ENCODE measurements around the gene PROSER3.

PROSER3 gene

DNA sequence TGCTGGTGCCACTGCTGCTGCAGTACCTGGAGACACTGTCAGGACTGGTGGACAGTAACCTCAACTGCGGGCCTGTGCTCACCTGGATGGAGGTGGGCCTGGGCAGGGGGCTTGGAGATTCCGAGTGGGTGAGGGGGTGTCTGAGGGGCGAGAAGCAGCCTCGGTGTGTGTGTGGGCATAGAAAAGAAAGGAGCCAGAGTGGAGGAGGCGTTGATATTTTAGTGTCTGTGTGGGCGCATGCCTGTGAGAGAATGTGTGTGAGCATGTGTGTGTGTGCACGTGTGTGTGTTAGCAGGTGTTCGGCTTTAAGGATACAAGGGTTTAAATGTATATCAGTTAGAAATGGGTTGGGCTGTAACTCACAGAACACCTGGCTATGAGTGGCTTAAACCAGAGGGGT, 21.1 kb downstream of the PROSER3 start:
- DNase-seq: no peak

DNA sequence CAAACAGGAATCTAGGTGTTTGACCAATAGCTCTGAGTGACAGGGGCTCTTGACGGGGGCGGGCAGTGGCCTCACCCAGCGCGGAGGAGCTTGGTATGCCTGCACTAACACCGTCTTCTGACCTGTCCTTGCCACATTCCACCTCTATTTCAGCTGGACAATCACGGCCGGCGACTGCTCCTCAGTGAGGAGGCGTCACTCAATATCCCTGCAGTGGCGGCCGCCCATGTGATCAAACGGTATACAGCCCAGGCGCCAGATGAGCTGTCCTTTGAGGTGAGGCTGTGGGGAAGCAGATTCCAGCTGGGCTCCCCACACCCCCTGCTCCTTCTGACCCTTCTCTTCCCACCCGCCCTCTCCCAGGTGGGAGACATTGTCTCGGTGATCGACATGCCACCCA, 22.1 kb downstream of the PROSER3 start:
- no peak for DNase-seq

DNA sequence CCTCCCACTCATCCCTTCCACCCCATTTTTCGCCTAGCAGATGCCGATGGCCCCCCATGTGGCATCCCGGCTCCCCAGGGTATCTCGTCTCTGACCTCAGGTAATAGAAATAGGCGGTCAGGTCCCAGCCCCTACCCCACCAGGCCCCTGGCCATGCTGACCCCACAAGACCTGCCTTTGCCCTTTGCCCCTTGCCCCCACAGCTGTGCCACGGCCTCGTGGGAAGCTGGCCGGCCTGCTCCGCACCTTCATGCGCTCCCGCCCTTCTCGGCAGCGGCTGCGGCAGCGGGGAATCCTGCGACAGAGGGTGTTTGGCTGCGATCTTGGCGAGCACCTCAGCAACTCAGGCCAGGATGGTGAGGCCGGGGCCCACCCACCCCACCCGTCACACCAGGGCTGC, 22.7 kb downstream of the PROSER3 start:
- DNase-seq: no peak

DNA sequence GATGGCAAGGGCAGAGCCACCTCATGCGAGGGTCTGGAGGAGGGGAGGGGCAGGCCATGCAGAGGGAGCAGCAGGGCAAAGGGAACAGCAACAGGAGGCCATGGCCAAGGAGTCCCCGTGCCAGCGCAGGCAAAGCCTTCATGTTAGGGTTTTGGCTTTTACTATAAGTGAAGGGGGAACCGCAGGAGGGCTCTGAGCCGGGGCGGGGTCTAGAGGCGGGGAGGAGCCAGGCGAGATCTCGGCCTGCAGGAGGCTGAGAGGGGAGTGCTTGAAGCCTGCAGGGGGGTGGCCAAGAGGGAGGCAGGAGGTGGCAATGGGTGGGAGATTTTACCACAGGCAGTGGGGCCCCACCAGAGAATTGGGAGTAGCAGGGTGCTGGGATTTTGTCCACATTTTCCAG, 23.7 kb downstream of the PROSER3 start:
- DNase-seq: no peak

DNA sequence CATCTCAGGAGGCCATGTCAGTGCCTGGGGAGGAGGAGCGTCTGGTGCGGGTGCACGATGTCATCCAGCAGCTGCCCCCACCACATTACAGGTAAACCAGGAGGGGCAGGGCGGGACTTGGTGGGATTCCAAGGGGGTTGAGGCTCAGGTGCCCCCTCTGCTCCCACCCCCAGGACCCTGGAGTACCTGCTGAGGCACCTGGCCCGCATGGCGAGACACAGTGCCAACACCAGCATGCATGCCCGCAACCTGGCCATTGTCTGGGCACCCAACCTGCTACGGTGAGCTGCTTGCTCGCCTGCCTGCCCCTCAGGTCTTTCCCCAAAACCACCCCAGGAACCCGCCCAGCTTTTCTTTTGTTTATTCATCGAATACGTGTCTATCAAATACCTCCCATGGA, 24.6 kb downstream of the PROSER3 start:
- DNase-seq: no peak

DNA sequence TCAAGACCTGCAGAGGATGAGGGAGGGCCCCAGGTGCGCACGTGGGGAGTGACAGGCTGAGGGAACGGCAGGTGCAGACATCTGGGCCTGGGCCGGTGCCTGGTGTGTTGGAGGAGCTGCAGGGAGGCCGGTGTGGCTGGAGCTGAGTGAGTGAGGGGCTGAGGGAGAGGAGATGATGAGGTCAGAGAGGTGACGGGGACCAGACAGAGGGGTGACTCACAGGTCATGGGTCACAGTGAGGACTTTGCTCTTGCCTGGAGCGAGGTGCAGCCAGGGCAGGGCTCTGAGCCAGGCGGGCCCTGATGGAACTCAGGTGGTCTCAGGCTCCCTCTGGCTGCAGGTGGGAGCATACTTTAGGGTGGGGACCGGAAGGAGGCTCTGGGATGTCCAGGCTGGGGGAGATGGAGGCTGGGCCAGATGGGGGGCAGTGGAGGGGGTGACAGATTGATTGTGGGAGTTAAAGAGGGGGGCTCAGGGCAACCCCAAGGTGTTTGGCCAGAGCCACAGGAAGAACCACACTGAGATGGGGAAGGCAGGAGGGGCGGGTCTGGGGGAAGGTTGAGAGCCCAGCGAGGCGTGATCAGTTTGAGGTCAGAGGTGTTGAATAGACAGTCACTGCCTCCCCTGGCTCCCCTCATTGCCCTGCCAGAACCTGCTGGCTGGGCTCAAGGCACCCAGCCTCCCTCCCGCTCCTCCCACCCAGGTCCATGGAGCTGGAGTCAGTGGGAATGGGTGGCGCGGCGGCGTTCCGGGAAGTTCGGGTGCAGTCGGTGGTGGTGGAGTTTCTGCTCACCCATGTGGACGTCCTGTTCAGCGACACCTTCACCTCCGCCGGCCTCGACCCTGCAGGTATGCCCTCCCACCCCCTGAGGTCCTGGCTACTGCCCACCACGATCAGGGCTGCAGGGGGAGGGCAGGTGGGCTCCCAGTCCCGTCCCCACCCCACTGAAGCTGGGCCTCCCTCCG, 25.8 kb downstream of the PROSER3 start:
- DNase-seq: no peak

DNA sequence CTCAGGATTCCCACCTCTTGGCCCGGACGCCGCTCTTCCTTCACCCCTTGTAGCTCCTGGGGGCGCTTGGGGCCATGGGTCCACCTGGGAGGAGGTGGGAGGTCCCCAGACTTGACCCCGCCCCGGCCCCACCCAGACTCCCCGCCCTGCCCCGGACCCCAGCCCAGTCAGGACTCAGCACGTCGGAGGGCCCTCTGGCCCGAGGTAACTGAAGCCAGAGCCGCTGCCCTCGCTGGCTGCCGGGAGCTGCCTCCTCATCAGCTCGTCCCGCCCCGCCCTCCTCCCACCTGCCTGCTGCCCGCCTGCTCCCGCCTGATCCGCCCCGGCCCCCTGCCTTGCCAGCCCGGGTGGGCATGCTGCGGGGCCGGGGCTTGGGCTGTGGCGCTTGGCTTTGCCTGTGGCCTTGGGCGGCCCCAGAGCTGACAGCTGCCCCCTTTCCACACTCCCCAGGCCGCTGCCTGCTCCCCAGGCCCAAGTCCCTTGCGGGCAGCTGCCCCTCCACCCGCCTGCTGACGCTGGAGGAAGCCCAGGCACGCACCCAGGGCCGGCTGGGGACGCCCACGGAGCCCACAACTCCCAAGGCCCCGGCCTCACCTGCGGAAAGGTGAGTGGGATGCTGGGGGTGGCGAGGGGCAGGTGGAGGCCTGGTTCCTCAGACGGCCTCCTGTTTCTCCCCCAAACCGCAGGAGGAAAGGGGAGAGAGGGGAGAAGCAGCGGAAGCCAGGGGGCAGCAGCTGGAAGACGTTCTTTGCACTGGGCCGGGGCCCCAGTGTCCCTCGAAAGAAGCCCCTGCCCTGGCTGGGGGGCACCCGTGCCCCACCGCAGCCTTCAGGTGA, 26.7 kb downstream of the PROSER3 start:
- no peak for DNase-seq

DNA sequence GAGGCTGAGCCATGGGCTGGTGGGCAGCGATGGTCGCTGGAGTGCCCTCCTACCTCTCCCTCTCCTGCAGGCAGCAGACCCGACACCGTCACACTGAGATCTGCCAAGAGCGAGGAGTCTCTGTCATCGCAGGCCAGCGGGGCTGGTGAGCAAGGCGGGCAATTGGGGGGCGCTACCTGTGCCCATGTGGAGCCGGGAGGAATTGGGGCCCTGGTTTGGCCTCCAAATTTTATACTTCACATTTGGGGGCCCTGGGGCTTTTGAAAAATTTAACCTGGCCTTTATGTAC, 27.3 kb downstream of the PROSER3 start:
- DNase-seq: no peak

DNA sequence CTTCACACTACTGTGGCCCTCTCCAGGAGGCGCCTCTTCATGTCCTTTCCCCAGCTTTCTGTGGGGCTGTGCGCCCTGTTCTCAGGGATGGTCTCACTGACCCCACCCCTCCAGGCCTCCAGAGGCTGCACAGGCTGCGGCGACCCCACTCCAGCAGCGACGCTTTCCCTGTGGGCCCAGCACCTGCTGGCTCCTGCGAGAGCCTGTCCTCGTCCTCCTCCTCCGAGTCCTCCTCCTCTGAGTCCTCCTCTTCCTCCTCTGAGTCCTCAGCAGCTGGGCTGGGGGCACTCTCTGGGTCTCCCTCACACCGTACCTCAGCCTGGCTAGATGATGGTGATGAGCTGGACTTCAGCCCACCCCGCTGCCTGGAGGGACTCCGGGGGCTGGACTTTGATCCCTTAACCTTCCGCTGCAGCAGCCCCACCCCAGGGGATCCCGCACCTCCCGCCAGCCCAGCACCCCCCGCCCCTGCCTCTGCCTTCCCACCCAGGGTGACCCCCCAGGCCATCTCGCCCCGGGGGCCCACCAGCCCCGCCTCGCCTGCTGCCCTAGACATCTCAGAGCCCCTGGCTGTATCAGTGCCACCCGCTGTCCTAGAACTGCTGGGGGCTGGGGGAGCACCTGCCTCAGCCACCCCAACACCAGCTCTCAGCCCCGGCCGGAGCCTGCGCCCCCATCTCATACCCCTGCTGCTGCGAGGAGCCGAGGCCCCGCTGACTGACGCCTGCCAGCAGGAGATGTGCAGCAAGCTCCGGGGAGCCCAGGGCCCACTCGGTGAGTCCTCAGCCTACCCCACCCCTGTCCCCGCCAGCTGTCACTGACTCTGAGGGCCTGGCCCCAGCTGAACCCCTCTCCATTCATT, 28.6 kb downstream of the PROSER3 start:
- no peak for DNase-seq

DNA sequence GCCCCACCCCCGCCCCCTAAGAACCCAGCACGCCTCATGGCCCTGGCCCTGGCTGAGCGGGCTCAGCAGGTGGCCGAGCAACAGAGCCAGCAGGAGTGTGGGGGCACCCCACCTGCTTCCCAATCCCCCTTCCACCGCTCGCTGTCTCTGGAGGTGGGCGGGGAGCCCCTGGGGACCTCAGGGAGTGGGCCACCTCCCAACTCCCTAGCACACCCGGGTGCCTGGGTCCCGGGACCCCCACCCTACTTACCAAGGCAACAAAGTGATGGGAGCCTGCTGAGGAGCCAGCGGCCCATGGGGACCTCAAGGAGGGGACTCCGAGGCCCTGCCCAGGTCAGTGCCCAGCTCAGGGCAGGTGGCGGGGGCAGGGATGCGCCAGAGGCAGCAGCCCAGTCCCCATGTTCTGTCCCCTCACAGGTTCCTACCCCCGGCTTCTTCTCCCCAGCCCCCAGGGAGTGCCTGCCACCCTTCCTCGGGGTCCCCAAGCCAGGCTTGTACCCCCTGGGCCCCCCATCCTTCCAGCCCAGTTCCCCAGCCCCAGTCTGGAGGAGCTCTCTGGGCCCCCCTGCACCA, 29.3 kb downstream of the PROSER3 start:
- no peak for DNase-seq

DNA sequence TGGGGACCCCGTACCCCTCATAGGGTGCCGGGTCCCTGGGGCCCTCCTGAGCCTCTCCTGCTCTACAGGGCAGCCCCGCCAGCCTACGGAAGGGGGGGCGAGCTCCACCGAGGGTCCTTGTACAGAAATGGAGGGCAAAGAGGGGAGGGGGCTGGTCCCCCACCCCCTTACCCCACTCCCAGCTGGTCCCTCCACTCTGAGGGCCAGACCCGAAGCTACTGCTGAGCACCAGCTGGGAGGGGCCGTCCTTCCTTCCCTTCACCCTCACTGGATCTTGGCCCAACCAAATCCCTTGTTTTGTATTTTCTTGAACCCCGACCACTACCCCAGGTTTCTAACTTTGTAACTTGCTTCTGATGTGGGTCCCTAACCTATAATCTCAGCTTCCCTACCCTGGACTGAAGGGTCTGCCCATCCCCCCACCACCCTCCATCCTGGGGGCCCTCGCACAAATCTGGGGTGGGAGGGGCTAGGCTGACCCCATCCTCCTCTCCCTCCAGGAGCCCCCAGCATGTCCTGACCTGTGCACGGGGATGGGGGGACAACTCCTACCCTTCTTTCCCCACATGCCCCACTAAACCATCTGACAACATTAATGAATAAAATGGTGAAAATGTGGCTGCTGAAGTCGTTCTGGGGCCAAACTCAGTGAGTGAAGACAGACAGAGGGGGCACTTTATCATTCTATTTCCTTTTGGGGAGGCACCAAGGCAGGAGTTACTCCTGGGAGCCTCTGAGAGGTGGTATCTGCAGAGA, 30.4 kb downstream of the PROSER3 start:
- DNase-seq: no peak

DNA sequence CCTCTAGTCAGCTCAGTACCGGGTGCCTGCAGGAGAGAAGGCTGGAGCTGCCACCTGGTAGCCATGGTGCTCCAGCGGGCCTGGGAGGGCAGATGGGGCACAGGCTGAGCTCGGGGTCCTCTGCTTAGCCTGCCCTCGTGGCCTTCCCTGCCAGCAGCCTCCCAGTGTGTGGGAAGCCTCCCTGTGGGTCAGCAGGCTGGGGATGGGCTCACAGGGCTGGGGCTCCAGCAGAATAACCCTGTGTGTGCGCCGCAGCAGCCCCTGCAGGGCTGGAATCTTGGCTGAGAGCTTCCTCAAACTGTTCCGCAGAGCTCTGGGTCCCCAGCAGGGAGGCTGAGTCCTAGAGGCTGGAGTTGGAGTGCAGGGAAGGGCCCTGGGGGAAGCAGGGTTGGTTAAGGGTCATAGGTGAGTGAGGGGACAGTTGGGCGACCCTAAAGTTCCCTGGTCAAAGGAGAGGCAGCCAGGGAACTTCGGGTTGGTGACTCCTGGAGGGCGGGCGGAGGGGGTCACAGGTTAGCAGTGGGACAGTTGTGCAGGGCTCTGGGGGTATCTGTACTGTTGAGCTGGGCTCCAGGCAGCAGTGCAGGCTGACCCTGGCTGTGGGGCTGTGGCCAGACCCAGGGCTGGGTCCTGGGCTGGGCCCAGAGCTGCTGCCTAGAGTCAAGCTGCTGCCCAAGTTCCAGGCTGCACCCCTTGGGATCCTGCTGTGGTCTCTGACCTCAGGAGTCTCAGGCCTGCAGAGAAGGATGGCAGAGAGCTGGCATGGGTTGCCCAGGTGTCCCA, 31.4 kb downstream of the PROSER3 start:
- no peak for DNase-seq

DNA sequence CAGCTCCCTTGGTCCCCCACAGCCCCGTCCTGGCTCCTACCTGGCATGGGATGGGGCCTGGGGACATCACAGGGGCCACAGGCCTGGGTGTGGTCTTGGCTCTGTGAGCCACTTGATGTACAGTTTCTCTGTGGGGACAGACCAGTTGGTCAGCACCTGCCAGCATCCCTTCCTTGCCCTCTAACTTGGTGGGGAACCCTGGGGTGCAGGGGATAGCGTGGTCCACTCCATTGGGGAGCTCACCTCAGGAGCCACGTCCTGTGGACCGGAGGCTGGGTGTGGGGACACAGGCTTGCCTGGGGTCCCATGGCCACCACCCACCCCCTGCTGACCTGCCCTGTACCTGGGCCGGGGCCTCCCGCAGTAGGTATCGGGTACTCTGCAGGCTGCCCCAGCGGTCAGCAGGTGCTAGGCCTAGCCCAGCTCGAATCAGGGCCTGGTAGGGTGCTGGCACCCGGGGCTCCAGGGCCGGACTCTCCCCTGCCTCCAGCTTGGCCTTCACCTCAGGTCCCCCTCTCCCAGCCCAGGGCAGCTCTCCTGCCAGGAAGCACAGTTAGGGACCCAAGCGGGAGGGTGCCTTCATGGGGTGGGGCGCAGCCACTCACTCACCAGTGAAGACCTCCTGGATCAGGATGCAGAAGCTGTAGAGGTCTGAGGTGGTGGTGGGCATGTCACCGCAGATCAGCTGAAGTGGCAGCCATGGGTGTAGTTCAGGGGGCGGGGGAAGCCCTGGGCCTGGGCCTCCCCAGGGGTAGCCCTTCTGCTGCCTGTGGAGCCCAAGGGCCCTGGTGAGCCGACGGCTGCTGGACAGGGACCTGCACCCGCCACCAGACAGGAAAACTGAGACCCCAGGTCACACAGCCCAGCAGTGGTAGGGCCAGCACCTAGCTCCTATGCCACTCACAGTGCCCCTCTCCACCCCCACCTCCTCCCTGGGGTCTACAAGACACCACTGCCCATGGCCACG, 32.3 kb downstream of the PROSER3 start:
- DNase-seq: no peak

DNA sequence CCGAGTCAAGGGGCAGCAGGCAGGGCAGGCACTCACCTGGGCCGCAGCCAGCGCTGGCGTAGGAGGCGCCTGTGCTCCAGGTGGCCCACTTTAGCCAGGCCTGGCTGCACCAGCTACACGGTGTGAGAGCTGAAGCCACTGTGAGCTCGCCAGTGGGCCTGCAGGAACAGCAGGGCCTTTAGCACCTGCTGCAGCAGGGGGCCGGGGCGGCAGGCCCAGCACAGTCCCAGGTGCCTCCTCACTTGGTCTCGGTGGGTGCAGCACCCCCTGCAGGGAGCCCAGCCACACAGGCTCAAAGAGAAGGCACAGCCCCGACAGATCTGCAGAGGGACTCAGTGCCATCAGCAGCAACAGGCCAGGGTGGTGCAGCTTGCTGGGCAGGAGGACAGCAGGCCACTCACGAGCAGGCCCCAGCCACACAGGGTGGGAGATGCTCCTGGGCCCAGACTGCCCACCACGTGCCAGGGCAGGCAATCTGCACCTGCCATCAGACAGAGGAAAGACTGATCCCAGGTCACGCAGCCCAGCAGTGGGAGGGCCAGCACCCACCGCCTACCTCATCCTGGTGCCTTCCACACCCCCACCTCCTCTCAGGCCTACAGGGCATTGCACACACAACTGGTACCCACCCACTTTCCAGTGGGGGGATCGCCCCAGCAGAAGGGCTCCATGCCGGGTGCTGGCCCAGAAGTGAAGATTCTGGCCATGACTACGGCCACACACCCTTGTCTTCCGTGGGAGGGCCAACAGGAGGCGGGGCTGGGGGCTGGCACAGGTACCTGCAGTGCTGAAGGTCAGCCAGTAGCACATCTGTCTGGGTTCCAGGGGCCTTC, 33.2 kb downstream of the PROSER3 start:
- peak; percentile 91 for DNase-seq

DNA sequence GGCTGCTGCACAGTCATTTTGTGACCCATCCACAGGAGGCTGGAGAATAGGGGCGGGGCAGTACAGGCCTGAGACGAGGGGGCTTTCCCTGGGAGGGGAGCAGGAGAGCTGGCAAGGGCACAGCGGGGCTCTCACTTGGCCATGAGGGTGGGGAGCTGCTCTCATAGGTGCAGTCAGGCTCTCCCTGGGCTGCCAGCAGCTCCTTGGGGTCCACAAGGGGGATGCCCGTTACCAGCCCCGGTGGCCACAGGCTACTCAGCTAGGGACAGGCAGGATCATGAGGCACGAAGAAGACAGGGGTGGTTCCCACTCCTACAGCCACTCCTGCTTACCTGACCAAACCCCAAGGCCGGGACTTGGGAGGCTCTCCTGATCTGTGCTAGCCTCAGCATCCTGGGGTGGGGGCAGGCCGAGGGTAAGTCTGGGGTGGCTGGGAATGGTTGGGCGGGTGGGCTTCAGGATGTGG, 33.9 kb downstream of the PROSER3 start:
- DNase-seq: no peak

DNA sequence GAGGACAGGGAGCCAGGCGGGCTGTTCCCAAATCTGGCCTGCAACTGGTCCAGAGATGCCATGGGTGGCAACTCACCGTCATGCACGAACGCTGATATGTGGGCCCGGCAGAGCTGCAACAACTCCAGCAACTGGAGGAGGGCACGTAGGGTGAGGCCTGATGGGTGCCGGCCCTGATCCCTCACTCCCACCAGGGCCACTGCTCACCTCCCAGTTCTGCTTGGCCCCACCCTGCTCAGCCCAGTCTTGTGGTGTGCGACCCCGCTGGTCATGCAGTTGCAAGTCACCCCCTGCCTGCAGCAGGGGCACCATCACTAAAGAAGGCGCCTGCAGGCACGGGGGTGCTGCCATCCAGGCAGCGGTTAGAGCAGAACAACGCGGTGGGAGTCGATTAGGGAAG, 34.3 kb downstream of the PROSER3 start:
- DNase-seq: no peak

DNA sequence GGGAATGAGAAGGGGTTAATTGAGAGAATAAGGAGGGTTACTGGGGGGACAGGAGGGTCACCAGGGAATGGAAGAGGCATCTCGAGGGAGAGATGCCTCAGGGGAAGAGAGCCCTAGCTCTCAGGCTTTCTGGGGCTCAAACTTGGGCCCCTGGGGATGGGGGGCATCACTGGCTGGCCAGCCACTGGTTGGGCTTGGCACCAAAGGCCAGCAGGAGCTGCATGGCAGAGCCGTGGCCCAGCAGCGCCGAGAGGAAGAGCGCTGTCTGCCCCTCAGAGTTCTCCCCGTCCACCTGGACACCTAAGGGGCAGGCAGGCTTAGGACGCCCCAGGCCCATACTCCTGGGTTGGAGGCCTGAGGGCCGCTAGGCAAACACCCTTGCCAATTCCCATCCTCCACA, 34.9 kb downstream of the PROSER3 start:
- no peak for DNase-seq

DNA sequence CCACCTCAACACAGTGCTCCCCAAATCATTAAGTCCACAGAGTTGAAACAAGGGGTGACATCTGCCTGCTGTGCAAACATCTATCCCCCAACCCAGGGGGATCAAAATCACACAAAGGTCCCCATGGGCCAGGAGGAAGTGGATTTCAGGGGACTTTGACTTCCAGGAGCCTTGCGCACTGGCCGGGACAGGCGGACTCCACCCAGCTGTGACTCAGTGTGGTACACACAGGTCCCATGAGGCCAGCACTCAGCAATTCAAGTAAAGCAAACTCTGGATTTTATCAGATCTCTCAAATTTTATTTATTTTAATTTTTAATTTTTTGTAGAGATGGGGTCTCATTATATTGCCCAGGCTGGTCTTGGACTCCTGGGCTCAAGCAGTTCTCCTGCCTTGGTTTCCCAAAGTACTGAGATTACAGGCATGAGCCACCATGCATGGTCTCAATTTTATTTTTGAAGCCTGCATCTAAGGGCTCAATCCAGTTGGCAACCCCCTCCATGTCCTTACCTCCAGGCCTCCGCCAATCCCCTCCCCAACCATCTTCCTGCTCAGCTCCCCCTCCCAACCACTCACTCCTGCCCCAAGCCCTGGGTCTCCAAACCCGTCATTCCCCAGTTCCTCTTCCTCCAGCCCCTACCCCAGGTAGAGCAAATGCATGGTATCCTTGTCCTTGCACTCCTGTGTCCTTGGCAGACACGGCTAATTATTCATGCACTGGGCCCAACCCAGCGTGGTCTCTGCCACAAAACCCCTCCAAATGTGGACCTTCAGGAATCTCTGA, 35.6 kb downstream of the PROSER3 start:
- no peak for DNase-seq
